GM12878 (cell line): Measurements from ENCODE around the gene MRAP2. TPM values are rescaled to one million over a fixed set of nuclear protein-coding genes. Genes with fewer than 3 reads are reported as not detected.

Experiments
- ATAC-seq: fragments of 200-7000 bp; cut with Tn5 transposase; 3 replicates; pipeline ENCODE4 v1.9.1; 2020; ENCODE audit warnings: mild to moderate bottlenecking, moderate library complexity
- BruUV-seq: library from RNA; stranded (reverse); fragments of 400-500 nt; replicated peaks from 2 replicates; lab custom pipeline; 2021; lab: Mats Ljungman, UMichigan
- CTCF ChIA-PET: fragments of 300-600 bp; sonication (Branson Sonifier 250); formaldehyde crosslinking; extraction: SDS; loops from one replicate; lab custom pipeline; 2021; ENCODE audit warnings: inconsistent platforms; lab: Yijun Ruan, JAX
- POLR2A ChIA-PET: fragments of 350-600 bp; formaldehyde crosslinking; extraction: SDS; loops from one replicate; lab custom pipeline; 2021; ENCODE audit warnings: inconsistent platforms; lab: Charles Lee
- RAD21 ChIA-PET: fragments of 300-600 bp; sonication (Branson Sonifier 250); formaldehyde crosslinking; loops from one replicate; lab custom pipeline; 2023; ENCODE audit warnings: antibody characterized with exemption; ENCODE audit not compliant: unreplicated experiment; lab: Charles Lee
- SMC1A ChIA-PET: fragments of 300-600 bp; sonication (Branson Sonifier 250); formaldehyde crosslinking; loops from one replicate; lab custom pipeline; 2023; ENCODE audit not compliant: unreplicated experiment, uncharacterized antibody; lab: Charles Lee
- DNase-seq: peaks from one replicate; pipeline ENCODE4 v3.0.0-alpha.2; 2011; ENCODE audit warnings: low read depth, low spot score
- FAIRE-seq: peaks from 3 replicates; lab custom pipeline; 2011; peaks lifted over from hg19 to GRCh38; lab: Jason Lieb, UNC
- H2AFZ ChIP-seq: 2 replicates; pipeline ENCODE4 v1.6.0; 2011; ENCODE audit warnings: low read depth, low read length, control low read depth; ENCODE audit not compliant: control insufficient read depth
- H3K27ac ChIP-seq: 2 replicates; pipeline ENCODE4 v1.5.1; 2011; ENCODE audit warnings: control low read depth; ENCODE audit not compliant: control insufficient read depth, insufficient read depth
- H3K27me3 ChIP-seq, 2 experiments: replicated peaks in 1 of 2; 2 replicates each; pipeline versions ENCODE4 v1.6.0 to v1.6.1; 2011; ENCODE audit warnings: low read length in 1 of 2; ENCODE audit not compliant: control insufficient read depth in 2 of 2, insufficient read depth in 2 of 2
- H3K36me3 ChIP-seq, 2 experiments: 2 replicates each; pipeline ENCODE4 v1.5.1; 2011; ENCODE audit warnings: low read length in 1 of 2; ENCODE audit not compliant: control insufficient read depth in 2 of 2, insufficient read depth in 2 of 2
- H3K4me1 ChIP-seq: 2 replicates; pipeline ENCODE4 v1.6.1; 2011; ENCODE audit warnings: mild to moderate bottlenecking, low read length, moderate library complexity, mixed read lengths; ENCODE audit not compliant: control insufficient read depth, insufficient read depth
- H3K4me2 ChIP-seq: 2 replicates; pipeline ENCODE4 v1.6.0; 2011; ENCODE audit warnings: control low read depth; ENCODE audit not compliant: control insufficient read depth, insufficient read depth
- H3K4me3 ChIP-seq: fragments of 200-600 bp; sonication (generic); 2 replicates; pipeline ENCODE4 v1.5.1; 2016
- H3K79me2 ChIP-seq: 2 replicates; pipeline ENCODE4 v1.6.0; 2011; ENCODE audit warnings: low read length; ENCODE audit not compliant: control insufficient read depth, insufficient read depth
- H3K9ac ChIP-seq: 2 replicates; pipeline ENCODE4 v1.8.0; 2011; ENCODE audit warnings: low read length, control low read depth, mixed read lengths; ENCODE audit not compliant: control insufficient read depth, insufficient read depth
- H3K9me3 ChIP-seq: replicated peaks from 3 replicates; pipeline ENCODE4 v1.5.1; 2011; ENCODE audit warnings: mild to moderate bottlenecking, low read length; ENCODE audit not compliant: control insufficient read depth, insufficient read depth
- H4K20me1 ChIP-seq: 2 replicates; pipeline ENCODE4 v1.6.0; 2011; ENCODE audit not compliant: control insufficient read depth, insufficient read depth
- ATF7 ChIP-seq: fragments of 450-650 bp; IDR thresholded peaks from 2 replicates; pipeline ENCODE4 v1.6.1; 2016; ENCODE audit warnings: low read depth, mild to moderate bottlenecking
- BHLHE40 ChIP-seq, 2 experiments: fragments of 450-650 bp in 1 of 2; IDR thresholded peaks; 2 replicates each; pipeline ENCODE4 v1.6.1; 2011 to 2017; ENCODE audit warnings: low read depth in 2 of 2, borderline replicate concordance in 1 of 2, improper control_type of control experiment in 1 of 2, low read length in 1 of 2, mild to moderate bottlenecking in 1 of 2
- CBFB ChIP-seq: IDR thresholded peaks from 2 replicates; pipeline ENCODE4 v1.6.1; 2016; ENCODE audit warnings: antibody characterized with exemption, low read depth
- EP300 ChIP-seq, 2 experiments: fragments of 150-350 bp in 1 of 2; IDR thresholded peaks; 2 replicates each; pipeline ENCODE4 v1.6.1; 2011 to 2012; ENCODE audit warnings: low read depth in 2 of 2, low read length in 2 of 2, borderline replicate concordance in 1 of 2, improper control_type of control experiment in 1 of 2, inconsistent platforms in 1 of 2; ENCODE audit not compliant: control insufficient read depth in 1 of 2
- ESRRA ChIP-seq: IDR thresholded peaks from 2 replicates; pipeline ENCODE4 v1.6.1; 2012; ENCODE audit warnings: mild to moderate bottlenecking, low read length, improper control_type of control experiment
- FOXK2 ChIP-seq: fragments of 450-650 bp; IDR thresholded peaks from 2 replicates; pipeline ENCODE4 v1.6.1; 2017; ENCODE audit warnings: mild to moderate bottlenecking, moderate library complexity
- FOXM1 ChIP-seq: IDR thresholded peaks from 2 replicates; pipeline ENCODE4 v1.6.1; 2012; ENCODE audit warnings: low read depth, mild to moderate bottlenecking, inconsistent platforms, low read length, moderate library complexity
- HDAC6 ChIP-seq: fragments of 200-600 bp; sonication (generic); IDR thresholded peaks from one replicate; pipeline ENCODE4 v1.8.0; 2017; ENCODE audit warnings: antibody characterized with exemption; ENCODE audit not compliant: unreplicated experiment
- IRF3 ChIP-seq: fragments of 450-650 bp; IDR thresholded peaks from 2 replicates; pipeline ENCODE4 v1.6.1; 2014; ENCODE audit warnings: mild to moderate bottlenecking
- LARP7 ChIP-seq: fragments of 450-650 bp; IDR thresholded peaks from 2 replicates; pipeline ENCODE4 v1.6.1; 2017; ENCODE audit warnings: mild to moderate bottlenecking
- NR2F1 ChIP-seq: fragments of 450-650 bp; conservative IDR thresholded peaks from 2 replicates; pipeline ENCODE4 v1.6.1; 2017; ENCODE audit warnings: mild to moderate bottlenecking
- PKNOX1 ChIP-seq: fragments of 450-650 bp; IDR thresholded peaks from 2 replicates; pipeline ENCODE4 v1.6.1; 2016; ENCODE audit warnings: mild to moderate bottlenecking
- POLR2A ChIP-seq: IDR thresholded peaks from 2 replicates; pipeline ENCODE4 v1.6.1; 2011; ENCODE audit warnings: low read depth, mild to moderate bottlenecking, low read length
- SPI1 ChIP-seq: IDR thresholded peaks from 2 replicates; pipeline ENCODE4 v1.6.1; 2011; ENCODE audit warnings: low read depth, mild to moderate bottlenecking, low read length, moderate library complexity, borderline replicate concordance; ENCODE audit not compliant: insufficient read depth
- SREBF1 ChIP-seq: IDR thresholded peaks from 2 replicates; pipeline ENCODE4 v1.6.1; 2012; ENCODE audit warnings: mild to moderate bottlenecking, low read length
- STAT3 ChIP-seq: IDR thresholded peaks from 2 replicates; pipeline ENCODE4 v1.6.1; 2011; ENCODE audit warnings: low read depth, low read length, improper control_type of control experiment
- SUZ12 ChIP-seq: fragments of 200-600 bp; sonication (generic); IDR thresholded peaks from one replicate; pipeline ENCODE4 v1.6.1; 2018; ENCODE audit warnings: antibody characterized with exemption, mild to moderate bottlenecking; ENCODE audit not compliant: unreplicated experiment
- TCF7 ChIP-seq: IDR thresholded peaks from 2 replicates; pipeline ENCODE4 v1.6.1; 2014; ENCODE audit warnings: antibody characterized with exemption, borderline replicate concordance
- USF1 ChIP-seq: IDR thresholded peaks from 2 replicates; pipeline ENCODE4 v1.6.1; 2011; ENCODE audit warnings: borderline replicate concordance, low read depth, mild to moderate bottlenecking, moderate library complexity, mixed read lengths, low read length; ENCODE audit not compliant: insufficient read depth; ENCODE audit errors: extremely low read length
- WRNIP1 ChIP-seq: IDR thresholded peaks from 2 replicates; pipeline ENCODE4 v1.6.1; 2011; ENCODE audit warnings: low read depth, low read length, improper control_type of control experiment, borderline replicate concordance
- WGBS: methylation state at CpG from one replicate; pipeline ENCODE4 v1.1.6; 2016; ENCODE audit warnings: low lambda C conversion rate; ENCODE audit not compliant: insufficient replicate concordance, insufficient coverage; ENCODE audit errors: missing lambda C conversion rate; 5-methylcytosine and 5-hydroxymethylcytosine counted together
- in situ Hi-C: fragments of 300-500 bp; cut with MboI; formaldehyde crosslinking; loops from 9 replicates; pipeline ENCODE4 v1.14.3; 2018; ENCODE audit warnings: mixed read lengths
- intact Hi-C: fragments of 100-400 bp; cut with micrococcal nuclease; formaldehyde crosslinking; loops from one replicate; pipeline ENCODE4 v1.14.2; 2022; ENCODE audit not compliant: unreplicated experiment
- polyA plus RNA-seq, 11 experiments: library from polyadenylated mRNA; depleted of rRNA in 4 of 11; unstranded in 6 of 11; stranded (reverse) in 5 of 11; fragments of >200 nt; fragmentation: Nextera tagmentation in 4 of 11; fragmentation: Illumina TruSeq in 1 of 11; extraction: Ambion mirVana in 4 of 11; extraction: Trizol in 1 of 11; gene quantifications; 1 replicate in 1 of 11; 2 replicates in 10 of 11; pipeline versions ENCODE4 v1.2.1 to v1.2.3, GENCODE V29; 2011 to 2016; ENCODE audit warnings: inconsistent platforms in 2 of 11, missing spikeins in 2 of 11, low read depth in 1 of 11
- total RNA-seq, 4 experiments: library from RNA; depleted of rRNA in 3 of 4; stranded (reverse); fragments of >200 nt in 3 of 4; fragmentation: Illumina TruSeq in 1 of 4; extraction: Trizol in 1 of 4; gene quantifications; 2 replicates each; pipeline versions ENCODE4 v1.2.1 to v1.2.3, GENCODE V29; 2013 to 2021

The MRAP2 gene
- total and polyA plus RNA-seq, 10 of the 15 experiments (the other 5 are each of a cell fraction or from before 2014, with no cell fraction given), result not detected

GRCh38 chr6:84061613-84062398 is 28.2 kb downstream of the MRAP2 start:
- ChIA-PET RAD21 (no interaction called here), CTCF (interaction anchor here (0.7 to 1.5 kb wide), 2 partner anchors 21 to 87 kb away, joined by 3 read pairs; no protein-coding TSS in a partner anchor), POLR2A (no interaction called here), SMC1A (interaction anchor here (1.1 kb wide), 1 partner anchor 85 kb away, joined by 3 read pairs; no protein-coding TSS in a partner anchor)
- ATAC-seq, result no peak
- H3K4me3 ChIP-seq, result no peak overlapping the region
- H3K9ac ChIP-seq, result no peak overlapping the region
- no peaks in the 10 kb centered on the region for H3K27me3 ChIP-seq
- no peaks in the 10 kb centered on the region for H3K79me2 ChIP-seq
- H3K27ac ChIP-seq, result no peak overlapping the region
- in situ Hi-C loops, result no loop called here
- no TSS peak for BruUV-seq
- no peak for FAIRE-seq
- H3K36me3 ChIP-seq, result no peaks in the 10 kb centered on the region
- no peak overlapping the region for H2AFZ ChIP-seq
- intact Hi-C loops, result no loop called here
- H4K20me1 ChIP-seq, result no peaks in the 10 kb centered on the region
- no peaks in the 10 kb centered on the region for H3K9me3 ChIP-seq
- DNase-seq, result no peak
- TF ChIP-seq SPI1, result no peak
- TF ChIP-seq SUZ12, result no peak
- TF ChIP-seq PKNOX1, result no peak
- TF ChIP-seq STAT3, result no peak
- no peak for TF ChIP-seq FOXM1
- no peak for TF ChIP-seq POLR2A
- no peak for TF ChIP-seq NR2F1
- TF ChIP-seq BHLHE40 (IDR thresholded peaks at IDR 0.05; ENCODE audit: borderline replicate concordance in 1 of 2, low read depth in 2 of 2, low read length in 1 of 2), result no peak
- no peak for TF ChIP-seq FOXK2
- no peak for TF ChIP-seq SREBF1
- no peak for TF ChIP-seq CBFB
- TF ChIP-seq TCF7, result no peak
- no peak for TF ChIP-seq EP300 (IDR thresholded peaks at IDR 0.05; ENCODE audit: borderline replicate concordance in 1 of 2, control insufficient read depth in 1 of 2, low read depth in 2 of 2, low read length in 2 of 2)
- no peak for TF ChIP-seq ATF7
- TF ChIP-seq ESRRA, result no peak
- no peak for TF ChIP-seq LARP7
- TF ChIP-seq USF1, result no peak
- no peak for TF ChIP-seq HDAC6
- no peak for TF ChIP-seq IRF3
- no peak for TF ChIP-seq WRNIP1
- WGBS, result 9% methylated on average over 3 of the region's 3 CpGs
- no peaks in the 10 kb centered on the region for H3K4me1 ChIP-seq
- H3K4me2 ChIP-seq, result no peak overlapping the region
